ENCODE measurements around the gene RMP24.

RMP24 gene

DNA sequence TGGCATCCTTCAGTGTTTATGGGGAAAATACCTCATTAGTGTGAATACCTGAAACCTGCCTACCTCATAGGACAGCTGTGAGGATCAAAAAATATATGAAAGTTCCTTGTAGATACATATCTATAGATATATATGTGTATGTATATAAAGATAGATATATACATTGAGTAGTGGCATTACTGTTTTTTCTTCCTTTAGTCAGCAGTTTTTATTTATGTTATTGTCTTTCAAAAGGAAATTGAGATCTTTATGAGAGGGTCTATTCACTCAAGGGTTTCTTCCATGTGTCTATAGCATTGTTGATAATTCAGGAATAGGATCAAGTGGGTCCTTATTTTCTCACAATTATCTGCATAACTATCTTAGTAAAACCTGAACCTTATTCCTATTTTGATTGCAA, 6.6 kb downstream of the RMP24 start:
- Mint-ChIP-seq H3K36me3 (ENCODE audit: low read depth) (peaks cover 65% of the 10 kb centered on the region), H3K4me3 (no peak overlapping the region), H3K27ac (no peak overlapping the region), H3K4me1 (peaks cover 12% of the 10 kb centered on the region), H3K27me3 (no peaks in the 10 kb centered on the region), H3K9me3 (no peaks in the 10 kb centered on the region)
- DNase-seq: no peak
- intact Hi-C loops (cut with micrococcal nuclease): no loop called here

GRCh38 chr18:35982409-35983114, 10.1 kb downstream of the RMP24 start:
- Mint-ChIP-seq H3K4me3 (no peak overlapping the region), H3K27me3 (no peaks in the 10 kb centered on the region), H3K27ac (no peak overlapping the region), H3K4me1 (no peaks in the 10 kb centered on the region), H3K9me3 (no peaks in the 10 kb centered on the region), H3K36me3 (ENCODE audit: low read depth) (peaks cover 50% of the 10 kb centered on the region)
- intact Hi-C loops (cut with micrococcal nuclease): no loop called here
- no peak for DNase-seq

GRCh38 chr18:35983147-35983546, 10.7 kb downstream of the RMP24 start:
- Mint-ChIP-seq H3K27me3 (no peaks in the 10 kb centered on the region), H3K36me3 (ENCODE audit: low read depth) (peaks cover 45% of the 10 kb centered on the region), H3K4me3 (no peak overlapping the region), H3K27ac (no peak overlapping the region), H3K9me3 (no peaks in the 10 kb centered on the region), H3K4me1 (no peaks in the 10 kb centered on the region)
- DNase-seq: no peak
- intact Hi-C loops (cut with micrococcal nuclease): no loop called here

DNA sequence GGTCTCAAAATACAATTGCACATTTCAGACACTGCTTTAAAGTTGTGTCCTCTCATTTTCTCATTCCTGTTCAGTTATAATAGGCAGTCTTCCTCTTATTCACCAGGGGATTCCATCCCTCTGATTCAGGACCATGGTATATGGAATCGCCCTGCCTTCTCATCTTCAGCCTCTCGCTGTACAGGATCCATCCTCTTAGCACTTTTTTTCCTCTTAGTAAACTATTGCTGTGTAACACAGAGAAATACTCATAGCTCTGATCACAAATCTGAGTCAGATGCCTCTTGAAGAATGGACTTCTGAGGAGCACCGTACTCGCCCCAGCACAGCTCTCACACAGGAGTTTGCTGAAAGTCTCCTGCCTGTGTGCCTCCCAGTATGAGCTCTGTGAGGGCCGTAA, 11.3 kb downstream of the RMP24 start:
- H3K4me1 Mint-ChIP-seq: no peaks in the 10 kb centered on the region
- intact Hi-C loops (cut with micrococcal nuclease): no loop called here
- H3K27me3 Mint-ChIP-seq: no peaks in the 10 kb centered on the region
- H3K9me3 Mint-ChIP-seq: no peaks in the 10 kb centered on the region
- DNase-seq: no peak
- H3K4me3 Mint-ChIP-seq: no peak overlapping the region
- H3K36me3 Mint-ChIP-seq (ENCODE audit: low read depth): peaks cover 42% of the 10 kb centered on the region
- H3K27ac Mint-ChIP-seq: no peak overlapping the region

DNA sequence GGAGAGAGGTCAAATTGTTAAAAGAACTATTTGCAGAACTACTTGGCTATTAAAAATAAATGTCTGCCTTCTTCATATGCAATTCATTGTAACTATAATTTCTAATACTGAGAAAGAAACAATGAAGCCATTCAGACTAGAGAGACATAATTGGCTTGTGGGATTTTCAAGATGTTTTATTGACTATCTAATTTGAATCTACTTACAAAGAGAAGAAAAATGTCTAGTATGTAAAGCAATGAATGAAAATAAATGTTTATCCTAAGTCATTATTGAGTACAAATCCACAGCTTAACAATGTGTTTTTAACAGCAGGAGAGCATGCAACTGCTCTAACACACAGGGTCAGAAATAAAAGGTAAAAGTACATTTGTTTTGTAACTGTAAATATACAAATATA, 19.2 kb downstream of the RMP24 start:
- H3K27me3 Mint-ChIP-seq: no peaks in the 10 kb centered on the region
- intact Hi-C loops (cut with micrococcal nuclease): no loop called here
- peaks cover 10% of the 10 kb centered on the region for H3K36me3 Mint-ChIP-seq (ENCODE audit: low read depth)
- no peak overlapping the region for H3K4me3 Mint-ChIP-seq
- no peak overlapping the region for H3K27ac Mint-ChIP-seq
- H3K9me3 Mint-ChIP-seq: no peaks in the 10 kb centered on the region
- no peaks in the 10 kb centered on the region for H3K4me1 Mint-ChIP-seq
- no peak for DNase-seq

- Mint-ChIP-seq H3K27me3 (no peaks in the 10 kb centered on the region), H3K4me1 (no peaks in the 10 kb centered on the region), H3K36me3 (ENCODE audit: low read depth) (peaks cover 4% of the 10 kb centered on the region), H3K27ac (no peak overlapping the region), H3K4me3 (no peak overlapping the region), H3K9me3 (no peaks in the 10 kb centered on the region)
- no peak for DNase-seq
- intact Hi-C loops (cut with micrococcal nuclease): no loop called here
Measured at GRCh38 chr18:35993013-35993412, 20.5 kb downstream of the RMP24 start.

DNA sequence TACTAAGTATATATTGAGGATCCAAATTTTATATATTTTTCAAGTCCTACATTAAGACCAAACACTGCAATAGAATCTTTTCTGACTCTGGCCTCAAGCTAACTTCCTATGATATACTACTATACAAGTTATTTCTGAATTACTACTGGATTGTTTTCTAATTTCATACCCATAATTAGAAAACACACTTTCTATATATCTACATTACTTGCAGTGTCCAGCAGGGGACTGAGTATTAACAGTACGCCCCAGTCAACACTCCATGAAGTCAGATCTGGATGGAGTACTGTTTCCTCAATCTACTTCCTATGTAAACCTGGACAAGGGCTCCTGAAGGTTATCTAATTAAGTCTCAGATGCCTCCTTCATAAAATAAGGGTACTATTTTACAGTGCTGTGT, 26.5 kb downstream of the RMP24 start:
- Mint-ChIP-seq H3K36me3 (ENCODE audit: low read depth) (no peaks in the 10 kb centered on the region), H3K27me3 (no peaks in the 10 kb centered on the region), H3K4me1 (no peaks in the 10 kb centered on the region), H3K9me3 (no peaks in the 10 kb centered on the region), H3K27ac (no peak overlapping the region), H3K4me3 (no peak overlapping the region)
- intact Hi-C loops (cut with micrococcal nuclease): no loop called here
- DNase-seq: no peak

DNA sequence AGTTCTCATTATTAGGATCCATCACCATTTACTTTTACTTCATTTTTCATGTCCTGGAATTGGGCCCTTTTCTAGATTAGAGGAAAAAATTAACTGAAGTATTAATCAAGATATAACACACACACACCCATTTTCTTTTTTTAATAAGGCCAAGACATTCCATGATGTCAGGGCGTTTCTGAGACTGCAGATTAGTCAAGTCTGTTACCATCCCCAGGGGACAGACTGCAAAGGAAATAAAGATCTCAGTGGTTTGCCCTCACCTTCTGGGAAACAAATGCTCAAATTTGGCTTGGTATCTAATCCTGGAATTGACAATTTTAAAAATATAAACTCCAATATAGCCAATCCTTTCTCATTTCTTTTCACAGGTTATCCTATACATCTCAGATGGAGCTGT, 27.4 kb downstream of the RMP24 start:
- no peaks in the 10 kb centered on the region for H3K4me1 Mint-ChIP-seq
- H3K27me3 Mint-ChIP-seq: no peaks in the 10 kb centered on the region
- no peak overlapping the region for H3K27ac Mint-ChIP-seq
- H3K4me3 Mint-ChIP-seq: no peak overlapping the region
- DNase-seq: no peak
- intact Hi-C loops (cut with micrococcal nuclease): no loop called here
- no peaks in the 10 kb centered on the region for H3K9me3 Mint-ChIP-seq
- no peaks in the 10 kb centered on the region for H3K36me3 Mint-ChIP-seq (ENCODE audit: low read depth)

DNA sequence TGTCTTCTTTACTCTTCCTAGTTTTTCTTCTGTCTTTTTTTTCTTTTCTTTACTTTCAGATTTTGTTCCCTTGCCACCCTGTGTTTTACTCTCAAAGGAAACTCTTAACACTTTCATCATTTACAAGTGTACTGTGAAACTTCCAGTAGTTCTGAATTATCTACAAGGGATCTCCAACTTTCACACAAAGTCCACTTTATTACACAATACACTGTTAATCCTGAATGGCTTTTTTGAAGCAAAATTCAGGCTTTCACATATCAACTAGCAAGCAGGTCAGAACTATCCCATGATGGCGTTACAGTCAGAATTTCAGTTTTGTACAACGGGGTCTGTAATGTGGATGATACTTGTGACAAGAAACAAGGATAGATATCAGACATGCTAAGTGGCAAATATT, 34.5 kb downstream of the RMP24 start:
- Mint-ChIP-seq H3K36me3 (ENCODE audit: low read depth) (no peaks in the 10 kb centered on the region), H3K4me1 (no peaks in the 10 kb centered on the region), H3K9me3 (no peaks in the 10 kb centered on the region), H3K27ac (no peak overlapping the region), H3K4me3 (no peak overlapping the region), H3K27me3 (no peaks in the 10 kb centered on the region)
- intact Hi-C loops (cut with micrococcal nuclease): no loop called here
- DNase-seq: no peak

- DNase-seq: no peak
- Mint-ChIP-seq H3K36me3 (ENCODE audit: low read depth) (no peaks in the 10 kb centered on the region), H3K27me3 (no peaks in the 10 kb centered on the region), H3K4me3 (no peak overlapping the region), H3K4me1 (no peaks in the 10 kb centered on the region), H3K27ac (no peak overlapping the region), H3K9me3 (no peaks in the 10 kb centered on the region)
- intact Hi-C loops (cut with micrococcal nuclease): no loop called here
Measured at GRCh38 chr18:36009214-36009613, 36.7 kb downstream of the RMP24 start.

DNA sequence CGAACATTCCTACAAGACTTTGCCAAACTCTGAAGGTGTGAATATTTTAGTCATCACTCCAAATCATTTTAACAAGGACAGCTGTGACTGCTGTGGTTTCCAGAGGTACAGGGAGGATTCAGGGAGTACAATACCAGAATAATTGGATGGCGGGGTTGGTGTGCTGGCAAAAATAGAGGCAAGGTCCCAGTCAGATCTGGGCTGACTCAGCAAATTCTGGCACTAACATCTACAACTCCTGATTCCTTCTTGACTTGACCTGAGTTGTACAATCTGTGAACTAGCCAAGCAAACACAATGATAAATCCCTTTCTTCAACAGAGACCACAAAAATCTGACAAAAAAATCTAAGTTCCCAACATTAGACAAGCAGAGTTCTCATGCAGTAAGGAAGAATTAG, 40.4 kb downstream of the RMP24 start:
- Mint-ChIP-seq H3K36me3 (ENCODE audit: low read depth) (no peaks in the 10 kb centered on the region), H3K27me3 (no peaks in the 10 kb centered on the region), H3K4me1 (no peaks in the 10 kb centered on the region), H3K4me3 (no peak overlapping the region), H3K27ac (no peak overlapping the region), H3K9me3 (no peaks in the 10 kb centered on the region)
- intact Hi-C loops (cut with micrococcal nuclease): no loop called here
- no peak for DNase-seq

- no peaks in the 10 kb centered on the region for H3K36me3 Mint-ChIP-seq (ENCODE audit: low read depth)
- DNase-seq: no peak
- H3K27me3 Mint-ChIP-seq: no peaks in the 10 kb centered on the region
- no peak overlapping the region for H3K4me3 Mint-ChIP-seq
- no peaks in the 10 kb centered on the region for H3K9me3 Mint-ChIP-seq
- H3K4me1 Mint-ChIP-seq: no peaks in the 10 kb centered on the region
- H3K27ac Mint-ChIP-seq: no peak overlapping the region
- intact Hi-C loops (cut with micrococcal nuclease): loop anchor here (2.0 kb wide), 1 partner anchor 81 kb away; no protein-coding TSS in a partner anchor
Measured at GRCh38 chr18:36015629-36016028, 43.1 kb downstream of the RMP24 start.

DNA sequence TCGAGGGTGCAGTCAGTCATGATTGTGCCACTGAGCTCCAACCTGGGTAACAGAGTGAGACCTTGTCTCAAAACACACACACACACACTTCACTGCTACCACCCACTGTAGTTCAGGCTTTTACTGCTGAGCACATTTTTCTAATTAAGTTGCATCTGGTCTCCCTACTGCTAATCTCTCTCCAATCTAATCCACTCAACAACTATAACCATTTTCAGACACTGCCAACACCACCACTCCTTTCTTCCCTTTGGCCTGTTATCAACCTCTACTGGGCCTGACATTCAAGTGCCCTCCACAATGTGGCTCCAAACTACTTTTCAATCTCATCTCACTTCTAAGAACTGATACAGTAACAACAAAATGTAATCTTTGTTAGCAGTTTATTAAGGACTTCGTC, 44.8 kb downstream of the RMP24 start:
- DNase-seq: no peak
- intact Hi-C loops (cut with micrococcal nuclease): loop anchor here (1.0 to 2.0 kb wide), 2 partner anchors 80 to 267 kb away; no protein-coding TSS in a partner anchor
- H3K36me3 Mint-ChIP-seq (ENCODE audit: low read depth): no peaks in the 10 kb centered on the region
- no peak overlapping the region for H3K27ac Mint-ChIP-seq
- no peak overlapping the region for H3K4me3 Mint-ChIP-seq
- H3K27me3 Mint-ChIP-seq: no peaks in the 10 kb centered on the region
- H3K4me1 Mint-ChIP-seq: no peaks in the 10 kb centered on the region
- no peaks in the 10 kb centered on the region for H3K9me3 Mint-ChIP-seq

- intact Hi-C loops (cut with micrococcal nuclease): no loop called here
- Mint-ChIP-seq H3K9me3 (no peaks in the 10 kb centered on the region), H3K36me3 (ENCODE audit: low read depth) (peaks cover 10% of the 10 kb centered on the region), H3K27ac (no peak overlapping the region), H3K27me3 (no peaks in the 10 kb centered on the region), H3K4me3 (no peak overlapping the region), H3K4me1 (no peaks in the 10 kb centered on the region)
- DNase-seq: no peak
Measured at GRCh38 chr18:36020174-36020711, 47.8 kb downstream of the RMP24 start.

DNA sequence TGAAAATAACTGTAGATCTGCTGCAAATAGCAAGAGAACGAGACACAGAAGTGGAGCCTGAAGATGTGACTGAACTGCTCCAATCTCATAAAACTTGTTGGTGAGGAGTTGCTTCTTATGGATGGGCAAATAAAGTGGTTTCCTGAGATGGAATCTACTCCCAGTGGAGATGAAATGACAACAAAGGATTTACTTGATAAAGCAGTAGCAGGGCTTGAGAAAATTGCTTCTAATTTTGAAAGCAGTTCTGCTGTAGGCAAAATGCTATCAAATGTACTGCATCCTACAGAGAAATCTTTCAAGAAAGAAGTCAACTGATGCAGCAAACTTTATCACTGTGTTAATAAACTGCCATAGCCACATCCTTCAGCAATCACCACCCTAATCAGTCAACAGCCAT, 50.9 kb downstream of the RMP24 start:
- Mint-ChIP-seq H3K4me3 (no peak overlapping the region), H3K27ac (no peak overlapping the region), H3K27me3 (no peaks in the 10 kb centered on the region), H3K36me3 (ENCODE audit: low read depth) (peaks cover 21% of the 10 kb centered on the region), H3K9me3 (no peaks in the 10 kb centered on the region), H3K4me1 (no peaks in the 10 kb centered on the region)
- intact Hi-C loops (cut with micrococcal nuclease): no loop called here
- DNase-seq: no peak

Data from activated CD4-positive, alpha-beta T cell treated with anti-CD3 and anti-CD28 coated beads, Interleukin-2, amount 10 ng/mL, durations not matched to agents 24 days and 14 days (primary cell).